ENCODE measurements around the gene HEATR1. TPM values are rescaled to one million over a fixed set of nuclear protein-coding genes. Genes with fewer than 3 reads are reported as not detected.

Gene HEATR1
- total RNA-seq, 1 donor = 39.4 TPM

GRCh38 chr1:236515443-236515958 is 88.8 kb downstream of the HEATR1 start:
- Histone ChIP-seq H3K27ac (ENCODE audit: low read depth, low read length) (no peak overlapping the region), H3K4me2 (ENCODE audit: insufficient read depth, low read length) (no peak overlapping the region), H3K79me2 (ENCODE audit: insufficient read depth, low read length) (no peaks in the 10 kb centered on the region), H3K4me3 (ENCODE audit: insufficient read depth, low read length) (no peak overlapping the region), H3K4me1 (ENCODE audit: insufficient read depth, low read length) (peaks cover 10% of the 10 kb centered on the region), H2AFZ (ENCODE audit: low read length) (no peak overlapping the region), H4K20me1 (ENCODE audit: insufficient read depth, low read length) (no peaks in the 10 kb centered on the region), H3K9me3 (ENCODE audit: low read depth, low read length) (no peaks in the 10 kb centered on the region), H3K27me3 (ENCODE audit: insufficient read depth, low read length) (no peaks in the 10 kb centered on the region), H3K36me3 (ENCODE audit: insufficient read depth, low read length) (no peaks in the 10 kb centered on the region)
- no peak for DNase-seq (ENCODE audit: insufficient read length, low spot score, missing footprints)
- TF ChIP-seq, protein P1, sequence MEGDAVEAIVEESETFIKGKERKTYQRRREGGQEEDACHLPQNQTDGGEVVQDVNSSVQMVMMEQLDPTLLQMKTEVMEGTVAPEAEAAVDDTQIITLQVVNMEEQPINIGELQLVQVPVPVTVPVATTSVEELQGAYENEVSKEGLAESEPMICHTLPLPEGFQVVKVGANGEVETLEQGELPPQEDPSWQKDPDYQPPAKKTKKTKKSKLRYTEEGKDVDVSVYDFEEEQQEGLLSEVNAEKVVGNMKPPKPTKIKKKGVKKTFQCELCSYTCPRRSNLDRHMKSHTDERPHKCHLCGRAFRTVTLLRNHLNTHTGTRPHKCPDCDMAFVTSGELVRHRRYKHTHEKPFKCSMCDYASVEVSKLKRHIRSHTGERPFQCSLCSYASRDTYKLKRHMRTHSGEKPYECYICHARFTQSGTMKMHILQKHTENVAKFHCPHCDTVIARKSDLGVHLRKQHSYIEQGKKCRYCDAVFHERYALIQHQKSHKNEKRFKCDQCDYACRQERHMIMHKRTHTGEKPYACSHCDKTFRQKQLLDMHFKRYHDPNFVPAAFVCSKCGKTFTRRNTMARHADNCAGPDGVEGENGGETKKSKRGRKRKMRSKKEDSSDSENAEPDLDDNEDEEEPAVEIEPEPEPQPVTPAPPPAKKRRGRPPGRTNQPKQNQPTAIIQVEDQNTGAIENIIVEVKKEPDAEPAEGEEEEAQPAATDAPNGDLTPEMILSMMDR (IDR thresholded peaks at IDR 0.05; ENCODE audit: extremely low read depth, low read depth, low read length) = no peak

DNA sequence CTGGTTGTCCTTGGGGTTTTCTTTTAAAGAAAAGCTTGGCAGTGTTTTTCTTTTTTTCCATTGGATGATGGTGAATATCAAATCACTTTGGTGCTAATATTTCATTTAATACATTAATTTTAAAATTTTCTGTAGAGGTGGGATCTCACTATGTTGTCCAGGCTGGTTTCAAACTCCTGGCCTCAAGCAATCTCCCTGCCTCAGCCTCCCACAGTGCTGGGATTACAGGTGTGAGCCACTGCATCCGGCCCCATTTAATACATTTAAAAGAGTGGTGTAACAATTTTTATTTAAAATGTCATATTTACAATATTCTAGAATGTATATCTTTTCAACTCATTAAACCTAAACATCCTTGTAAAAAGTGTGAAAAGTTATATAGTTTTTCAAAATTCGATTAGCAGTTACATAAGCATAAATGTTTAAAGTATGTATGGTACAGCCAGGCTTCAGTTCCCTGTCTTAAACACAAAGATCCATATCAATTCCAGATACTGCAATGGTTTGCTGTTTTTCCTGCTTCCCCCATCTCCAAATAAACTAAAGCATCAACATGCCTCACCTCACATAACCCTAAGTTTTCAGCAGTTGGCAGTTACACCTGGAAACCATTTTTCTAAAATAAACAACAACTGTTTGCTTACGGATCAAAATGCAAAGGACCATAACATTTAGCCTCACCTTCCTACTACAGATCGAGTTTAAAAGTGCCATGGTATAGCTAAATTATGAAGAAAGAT is 89.4 kb downstream of the HEATR1 start:
- Histone ChIP-seq H3K36me3 (ENCODE audit: insufficient read depth, low read length) (no peaks in the 10 kb centered on the region), H4K20me1 (ENCODE audit: insufficient read depth, low read length) (no peaks in the 10 kb centered on the region), H3K27ac (ENCODE audit: low read depth, low read length) (no peak overlapping the region), H3K9me3 (ENCODE audit: low read depth, low read length) (no peaks in the 10 kb centered on the region), H3K4me3 (ENCODE audit: insufficient read depth, low read length) (no peak overlapping the region), H3K79me2 (ENCODE audit: insufficient read depth, low read length) (no peaks in the 10 kb centered on the region), H2AFZ (ENCODE audit: low read length) (no peak overlapping the region), H3K4me1 (ENCODE audit: insufficient read depth, low read length) (peaks cover 10% of the 10 kb centered on the region), H3K4me2 (ENCODE audit: insufficient read depth, low read length) (no peak overlapping the region), H3K27me3 (ENCODE audit: insufficient read depth, low read length) (no peaks in the 10 kb centered on the region)
- TF ChIP-seq, protein P1 (IDR thresholded peaks at IDR 0.05; ENCODE audit: extremely low read depth, low read depth, low read length) = no peak
- DNase-seq (ENCODE audit: insufficient read length, low spot score, missing footprints) = no peak

- no peak overlapping the region for H2AFZ ChIP-seq (ENCODE audit: low read length)
- TF ChIP-seq, protein P1 (IDR thresholded peaks at IDR 0.05; ENCODE audit: extremely low read depth, low read depth, low read length) = no peak
- no peaks in the 10 kb centered on the region for H4K20me1 ChIP-seq (ENCODE audit: insufficient read depth, low read length)
Observed at GRCh38 chr1:236511735-236512418, 92.4 kb downstream of the HEATR1 start.

More at GRCh38 chr1:236511735-236512418, 92.4 kb downstream of the HEATR1 start:
- peaks cover 10% of the 10 kb centered on the region for H3K4me1 ChIP-seq (ENCODE audit: insufficient read depth, low read length)
- H3K4me2 ChIP-seq (ENCODE audit: insufficient read depth, low read length) = no peak overlapping the region
- DNase-seq (ENCODE audit: insufficient read length, low spot score, missing footprints) = no peak
- no peaks in the 10 kb centered on the region for H3K9me3 ChIP-seq (ENCODE audit: low read depth, low read length)
- H3K4me3 ChIP-seq (ENCODE audit: insufficient read depth, low read length) = no peak overlapping the region
- no peaks in the 10 kb centered on the region for H3K27me3 ChIP-seq (ENCODE audit: insufficient read depth, low read length)
- no peaks in the 10 kb centered on the region for H3K36me3 ChIP-seq (ENCODE audit: insufficient read depth, low read length)
- no peaks in the 10 kb centered on the region for H3K79me2 ChIP-seq (ENCODE audit: insufficient read depth, low read length)
- H3K27ac ChIP-seq (ENCODE audit: low read depth, low read length) = no peak overlapping the region
